Measurements from ENCODE around the gene MAB21L4.

MAB21L4 gene

DNA sequence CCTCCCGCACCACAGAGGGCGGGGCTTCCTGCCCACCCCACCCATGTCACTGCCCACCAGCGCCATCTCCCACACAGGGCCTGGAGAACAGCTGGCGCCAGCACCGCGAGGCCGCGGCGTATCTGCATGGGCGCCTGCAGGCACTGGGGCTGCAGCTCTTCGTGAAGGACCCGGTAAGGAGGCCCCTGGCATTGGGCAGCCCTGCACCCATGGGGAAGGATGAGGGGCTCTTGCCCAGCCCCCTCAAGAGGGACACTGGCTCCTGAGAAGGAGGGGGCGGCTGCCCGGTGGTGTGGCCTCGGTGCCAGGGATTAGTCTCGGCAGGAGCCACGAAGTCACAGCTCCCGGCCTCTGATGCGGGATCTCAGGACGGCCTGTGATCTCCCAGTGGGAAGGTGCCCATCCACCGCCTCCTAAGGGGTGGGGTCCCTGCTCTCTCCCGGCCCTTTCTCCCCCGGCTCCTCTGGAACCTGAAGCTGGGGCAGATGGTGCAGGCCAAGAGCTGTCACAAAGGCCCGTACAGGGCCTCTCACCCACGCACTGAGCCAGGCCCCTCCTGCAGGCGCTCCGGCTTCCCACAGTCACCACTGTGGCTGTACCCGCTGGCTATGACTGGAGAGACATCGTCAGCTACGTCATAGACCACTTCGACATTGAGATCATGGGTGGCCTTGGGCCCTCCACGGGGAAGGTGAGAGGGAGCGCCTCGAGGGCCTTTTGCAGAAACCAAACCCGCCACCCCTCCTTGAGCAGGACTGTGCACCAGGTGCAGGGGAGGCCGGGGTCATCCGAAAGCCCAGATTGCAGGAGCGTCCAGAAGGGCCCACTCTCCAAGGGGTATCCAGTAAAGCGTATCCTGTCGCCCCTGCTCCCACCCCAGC is 18.3 kb downstream of the MAB21L4 start:
- no peak for DNase-seq (ENCODE audit: low read depth)

DNA sequence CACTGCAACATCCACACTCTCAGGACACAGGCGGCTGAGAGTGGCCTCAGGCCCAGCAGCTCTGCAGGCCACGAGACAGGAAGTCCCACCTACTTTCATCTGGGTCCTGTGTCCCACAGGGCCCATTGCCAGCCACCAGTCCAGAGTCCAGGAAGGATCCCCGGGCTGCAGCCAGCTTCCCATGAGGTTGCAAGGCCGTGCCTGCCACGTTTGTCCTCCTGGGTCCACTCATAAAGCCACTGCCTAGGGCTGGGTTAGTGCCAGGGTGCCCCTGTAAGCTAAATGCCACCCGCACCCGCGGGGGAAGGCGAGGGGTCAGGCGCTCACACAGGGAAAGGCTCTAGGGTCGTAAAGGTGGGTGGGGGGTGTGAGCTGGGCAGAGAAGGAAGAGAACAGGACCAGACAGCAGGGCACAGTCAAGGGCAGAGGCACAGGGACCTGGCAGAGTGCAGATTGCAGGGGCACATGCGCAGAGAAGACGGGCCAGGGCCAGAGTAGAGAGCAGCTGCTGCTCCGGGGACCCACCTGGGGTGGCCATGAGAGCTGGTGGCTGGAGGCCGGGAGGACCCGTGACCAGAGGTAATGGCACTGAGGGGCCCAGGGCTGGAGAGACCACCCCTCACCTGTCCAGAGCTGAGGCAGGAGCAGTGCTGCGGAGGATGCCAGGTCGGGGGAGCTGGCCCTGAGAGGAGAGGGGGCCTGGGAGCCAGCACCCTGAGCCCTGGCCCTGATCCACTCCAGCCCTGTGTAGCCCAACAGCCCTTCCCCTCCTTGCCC is 19.3 kb downstream of the MAB21L4 start:
- no peak for DNase-seq (ENCODE audit: low read depth)

DNA sequence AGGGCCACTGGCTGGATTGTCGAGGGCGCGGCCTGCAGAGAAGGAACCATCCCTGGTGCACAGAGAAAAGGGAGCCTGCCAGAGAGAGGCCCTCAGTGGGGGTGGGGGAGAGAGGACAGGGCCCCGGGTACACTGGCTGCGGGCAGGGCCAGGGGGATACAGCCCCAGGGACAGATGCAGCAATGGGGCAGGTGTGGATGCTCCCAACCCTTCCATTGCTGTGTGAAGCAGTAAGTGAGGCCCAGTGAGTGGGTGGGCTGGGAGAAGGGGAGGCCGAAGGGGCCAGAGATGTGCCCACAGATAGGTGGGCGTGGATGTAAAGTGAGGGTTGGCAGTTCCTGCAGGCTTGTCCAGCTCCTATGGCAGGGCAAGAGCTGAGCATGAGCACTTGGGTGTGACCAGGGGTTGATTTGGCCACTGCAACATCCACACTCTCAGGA is 19.9 kb downstream of the MAB21L4 start:
- no peak for DNase-seq (ENCODE audit: low read depth)

DNA sequence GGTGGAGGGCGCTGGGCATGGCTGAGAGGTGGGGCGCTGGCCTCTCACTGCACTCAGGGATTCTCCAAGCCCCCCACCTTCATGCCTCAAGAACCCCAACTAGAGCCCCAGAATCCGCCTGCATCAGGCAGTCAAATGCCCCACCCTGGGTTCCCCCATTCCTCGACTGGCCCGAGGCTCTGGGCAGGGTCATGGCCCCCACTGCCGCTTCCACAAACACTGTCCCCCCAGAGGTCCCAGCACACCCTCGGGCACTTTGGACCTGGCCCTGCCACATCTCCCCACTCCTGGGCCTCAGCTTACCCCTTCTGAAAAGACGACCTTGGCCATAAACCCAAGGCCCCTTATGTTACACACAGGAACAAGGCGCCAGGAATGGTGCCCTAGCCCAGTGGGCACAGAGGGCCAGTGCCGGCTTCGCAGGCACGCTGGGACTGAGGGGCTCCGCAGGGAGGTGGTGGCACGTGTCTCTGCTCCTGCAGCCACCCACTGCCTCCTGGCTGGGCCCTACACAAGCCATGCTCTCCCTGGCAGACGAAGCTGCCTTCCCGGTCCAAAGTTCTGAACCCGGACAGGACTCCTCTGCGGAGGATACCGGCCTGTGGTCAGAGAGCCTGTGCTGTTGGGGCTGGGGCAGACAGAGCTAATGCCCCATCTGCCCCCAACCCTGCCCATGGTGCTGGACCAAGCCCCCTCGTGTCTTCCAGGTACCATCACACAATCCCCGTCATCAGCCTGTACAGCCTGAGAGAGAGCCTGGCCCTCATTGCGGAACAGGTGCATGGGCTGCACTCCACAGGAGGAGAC is 20.5 kb downstream of the MAB21L4 start:
- no peak for DNase-seq (ENCODE audit: low read depth)

DNA sequence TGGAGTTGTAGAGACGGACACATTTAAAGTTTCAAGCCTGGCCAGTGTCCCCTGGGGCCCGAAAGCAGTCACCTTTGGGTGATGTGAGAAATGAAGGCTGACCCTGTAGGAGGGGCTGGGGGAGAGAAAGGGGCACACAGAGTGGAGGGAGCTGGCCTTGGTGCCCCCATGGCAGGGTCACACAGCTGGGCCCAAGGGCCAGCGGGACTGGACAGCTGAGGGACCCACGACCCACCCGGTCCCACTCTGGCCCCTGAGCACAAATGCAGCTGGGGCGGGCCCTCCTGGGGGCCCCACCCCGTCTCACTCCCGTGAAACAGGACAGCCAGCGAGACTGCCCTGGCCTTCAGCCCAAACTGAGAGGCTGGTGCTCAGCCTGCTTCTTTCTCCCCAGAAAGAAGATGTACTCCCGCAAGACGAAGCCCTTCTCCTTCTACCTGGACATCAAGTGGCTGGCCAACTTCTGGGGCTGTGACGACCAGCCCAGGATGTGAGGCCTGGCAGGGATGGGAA is 21.2 kb downstream of the MAB21L4 start:
- DNase-seq (ENCODE audit: low read depth), result no peak

DNA sequence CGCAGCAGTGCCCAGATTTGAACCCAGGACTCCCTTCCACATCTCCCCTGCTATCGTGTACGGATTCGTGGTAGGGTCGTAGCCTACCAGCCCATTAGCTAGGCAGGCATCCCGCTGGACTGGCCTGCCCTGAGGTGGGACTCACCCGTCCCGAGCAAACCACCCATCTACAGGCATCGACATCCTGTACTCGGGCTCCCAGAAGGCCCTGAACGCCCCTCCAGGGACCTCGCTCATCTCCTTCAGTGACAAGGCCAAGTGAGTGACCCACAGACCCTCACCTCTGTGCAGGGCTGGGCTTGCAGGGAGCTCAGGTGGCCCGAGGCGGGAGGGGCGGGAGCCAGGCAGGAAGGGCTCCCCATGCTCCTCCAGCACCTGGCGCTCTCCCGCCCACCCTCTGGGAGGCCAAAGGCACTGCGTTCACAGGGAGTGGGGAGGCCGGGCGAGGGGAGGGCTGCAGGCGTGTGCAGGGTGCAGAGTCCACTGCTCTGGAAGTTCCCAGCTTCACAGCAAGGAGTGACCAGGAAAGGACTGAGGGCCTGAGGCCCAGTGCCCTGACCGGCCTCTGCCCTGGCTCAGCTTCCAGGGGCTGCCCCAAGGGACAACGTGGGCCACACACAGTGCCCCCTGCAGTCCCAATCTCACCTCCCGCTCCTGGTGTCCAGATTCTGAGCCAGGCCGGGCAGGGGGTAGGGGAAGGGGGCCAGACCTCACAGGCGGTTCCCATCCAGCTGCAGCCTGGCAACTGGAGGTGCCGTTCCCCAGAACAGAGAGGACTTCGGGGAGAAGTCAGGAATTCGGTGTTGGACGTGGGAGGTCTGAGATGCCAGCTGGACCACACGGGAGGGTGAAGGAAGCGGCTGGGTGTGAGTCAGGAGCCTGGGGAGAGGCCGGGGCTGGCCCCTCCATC is 21.9 kb downstream of the MAB21L4 start:
- DNase-seq (ENCODE audit: low read depth), result no peak

DNA sequence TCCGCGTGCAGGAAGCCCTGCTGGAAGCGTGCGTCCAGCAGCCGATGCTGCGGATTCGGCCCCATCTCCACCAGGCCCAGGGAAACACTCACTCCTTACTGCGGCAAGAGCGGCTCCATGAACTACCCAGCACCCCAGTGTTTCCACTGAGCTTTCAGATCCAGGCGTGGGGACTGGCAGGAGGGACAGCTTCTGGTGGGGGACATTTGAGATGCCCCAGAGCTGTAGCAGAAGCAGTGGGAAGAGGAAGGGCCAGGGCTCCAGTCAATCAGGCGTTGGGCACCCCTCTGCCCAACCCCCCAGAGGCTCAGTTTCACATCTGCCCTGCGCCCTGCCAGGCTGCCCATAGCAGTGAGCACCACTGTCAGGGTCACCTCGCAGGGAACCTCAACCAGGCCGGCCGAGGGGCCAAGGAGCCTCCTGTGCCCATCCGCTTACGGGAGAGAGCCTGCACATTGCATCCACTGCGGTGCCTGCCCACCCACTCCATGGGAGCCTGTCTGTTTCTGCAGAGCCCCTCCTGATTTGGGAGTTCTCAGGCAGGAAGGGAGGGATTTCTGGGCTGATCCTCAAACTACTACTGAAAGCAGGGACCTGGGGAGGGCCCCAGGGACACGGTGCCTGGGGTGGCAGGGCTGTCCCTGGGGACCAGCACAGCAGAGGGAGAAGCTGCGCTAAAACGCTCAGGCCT is 22.7 kb downstream of the MAB21L4 start:
- DNase-seq (ENCODE audit: low read depth), result no peak

DNA sequence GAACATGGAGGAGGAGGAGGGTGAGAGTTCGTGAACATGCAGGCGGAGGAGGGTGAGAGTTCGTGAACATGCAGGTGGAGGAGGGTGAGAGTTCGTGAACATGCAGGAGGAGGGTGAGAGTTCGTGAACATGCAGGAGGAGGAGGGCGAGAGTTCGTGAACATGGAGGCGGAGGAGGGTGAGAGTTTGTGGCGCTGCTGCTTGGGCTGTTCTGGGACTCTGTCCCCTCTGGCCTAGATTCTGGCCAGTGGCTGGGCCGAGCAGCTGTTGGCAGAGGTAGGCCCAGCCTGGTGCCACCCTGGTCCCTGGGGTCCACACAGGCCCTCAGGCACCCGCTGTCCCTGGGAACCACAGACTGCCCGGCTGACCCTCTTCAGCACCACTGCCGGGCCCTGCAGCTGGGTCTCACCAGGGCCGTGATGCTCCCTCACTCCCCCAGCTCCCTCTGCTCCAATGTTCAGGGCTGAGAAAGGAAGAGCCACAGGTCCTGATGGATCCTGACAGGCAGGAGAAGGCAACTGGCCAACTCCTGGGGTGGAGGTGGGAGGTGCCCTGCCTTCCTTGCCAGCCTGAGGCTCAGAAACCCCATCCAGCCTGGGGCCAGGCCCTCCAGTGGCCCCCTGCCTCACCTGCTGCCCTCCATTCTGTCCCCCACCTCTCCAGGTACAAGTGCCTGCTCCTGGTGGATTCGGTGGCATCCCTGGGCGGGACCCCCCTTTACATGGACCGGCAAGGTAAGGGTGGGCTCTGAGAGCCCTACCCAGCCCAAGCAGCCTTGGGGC is 23.4 kb downstream of the MAB21L4 start:
- DNase-seq (ENCODE audit: low read depth), result no peak

DNA sequence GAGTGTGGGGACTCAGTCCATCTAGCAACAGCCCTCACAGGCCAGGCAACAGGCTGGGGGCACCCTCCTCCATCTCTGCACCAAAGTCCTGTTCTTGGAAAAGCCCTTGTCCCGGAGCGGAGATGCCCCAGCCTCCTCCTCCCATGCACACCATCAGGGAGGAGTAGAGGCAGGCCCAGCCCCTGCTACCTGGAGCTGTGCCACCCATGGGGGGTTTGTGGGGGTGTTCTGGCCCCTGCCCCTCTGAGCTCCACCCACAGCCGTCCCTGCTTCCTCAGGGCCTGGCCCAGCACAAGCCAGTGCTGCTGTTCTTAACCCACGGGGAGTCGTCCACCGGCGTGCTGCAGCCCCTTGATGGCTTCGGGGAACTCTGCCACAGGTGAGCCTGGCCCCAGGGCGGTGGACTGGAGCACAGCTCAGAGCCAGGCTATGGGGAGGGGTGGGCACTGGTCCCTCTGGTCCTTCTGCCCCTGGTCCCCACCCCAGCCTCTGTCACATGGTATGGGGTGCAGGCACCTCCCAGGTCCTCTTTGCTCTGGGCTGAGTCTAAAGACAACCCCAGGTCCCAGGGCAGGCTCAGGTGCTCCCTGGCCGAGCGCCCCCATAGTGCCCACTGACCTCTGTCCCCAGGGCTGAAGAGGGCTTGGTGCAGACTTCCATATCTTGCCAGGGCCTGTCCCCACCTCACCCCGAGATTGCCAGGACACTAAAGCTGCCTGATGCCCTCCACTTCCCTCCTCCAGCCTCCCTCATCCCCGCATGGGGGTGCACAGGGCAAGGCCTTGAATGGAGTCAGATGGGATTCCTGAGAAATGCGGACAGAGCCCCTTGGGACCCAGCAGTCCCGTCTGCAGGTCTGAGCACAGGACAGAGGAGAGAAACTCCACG is 24.6 kb downstream of the MAB21L4 start:
- DNase-seq (ENCODE audit: low read depth), result no peak

DNA sequence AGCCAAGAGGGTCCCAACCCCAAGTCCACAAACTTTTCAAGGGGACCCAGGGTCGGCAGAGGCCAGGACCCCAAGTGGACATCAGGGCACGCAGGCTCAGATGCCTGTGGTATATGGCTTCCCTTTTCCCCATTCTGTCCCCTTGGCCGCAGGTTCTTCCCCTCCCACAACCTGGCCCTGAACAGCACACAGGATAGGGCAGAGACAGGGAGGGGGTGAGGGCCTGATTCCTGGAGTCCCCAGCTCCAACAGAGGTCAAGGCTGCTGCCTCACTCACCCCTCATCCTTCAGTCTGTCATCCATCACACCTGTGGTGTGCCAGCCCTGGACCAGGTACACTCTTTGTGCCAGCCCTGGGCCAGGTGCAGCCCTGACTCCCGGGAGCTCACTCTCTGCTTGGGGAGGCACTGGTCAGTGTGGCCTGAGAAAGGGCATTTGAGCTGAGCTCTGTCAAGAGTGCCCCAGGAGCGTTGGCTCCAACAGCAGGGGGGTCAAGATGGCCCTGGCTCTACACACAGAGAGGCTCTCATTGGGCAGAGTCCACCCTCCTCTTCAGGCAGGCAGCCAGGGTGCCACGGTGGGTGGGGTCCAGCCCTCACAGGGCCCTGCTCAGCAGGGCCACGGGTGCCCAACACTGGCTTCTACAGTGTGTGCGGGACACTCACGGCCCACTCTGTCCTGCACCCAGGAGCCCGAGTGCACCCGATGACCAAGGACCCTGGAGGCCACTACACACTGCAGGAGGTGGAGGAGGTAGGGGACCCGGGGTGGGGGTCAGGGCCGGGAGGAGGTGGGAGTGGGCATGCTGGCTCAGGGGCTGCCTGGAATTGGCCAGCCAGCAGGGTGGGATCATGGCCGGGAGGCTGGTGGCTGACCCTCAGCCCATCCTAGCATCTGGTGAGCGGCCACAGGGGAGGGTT is 25.7 kb downstream of the MAB21L4 start:
- DNase-seq (ENCODE audit: low read depth), result no peak

DNA sequence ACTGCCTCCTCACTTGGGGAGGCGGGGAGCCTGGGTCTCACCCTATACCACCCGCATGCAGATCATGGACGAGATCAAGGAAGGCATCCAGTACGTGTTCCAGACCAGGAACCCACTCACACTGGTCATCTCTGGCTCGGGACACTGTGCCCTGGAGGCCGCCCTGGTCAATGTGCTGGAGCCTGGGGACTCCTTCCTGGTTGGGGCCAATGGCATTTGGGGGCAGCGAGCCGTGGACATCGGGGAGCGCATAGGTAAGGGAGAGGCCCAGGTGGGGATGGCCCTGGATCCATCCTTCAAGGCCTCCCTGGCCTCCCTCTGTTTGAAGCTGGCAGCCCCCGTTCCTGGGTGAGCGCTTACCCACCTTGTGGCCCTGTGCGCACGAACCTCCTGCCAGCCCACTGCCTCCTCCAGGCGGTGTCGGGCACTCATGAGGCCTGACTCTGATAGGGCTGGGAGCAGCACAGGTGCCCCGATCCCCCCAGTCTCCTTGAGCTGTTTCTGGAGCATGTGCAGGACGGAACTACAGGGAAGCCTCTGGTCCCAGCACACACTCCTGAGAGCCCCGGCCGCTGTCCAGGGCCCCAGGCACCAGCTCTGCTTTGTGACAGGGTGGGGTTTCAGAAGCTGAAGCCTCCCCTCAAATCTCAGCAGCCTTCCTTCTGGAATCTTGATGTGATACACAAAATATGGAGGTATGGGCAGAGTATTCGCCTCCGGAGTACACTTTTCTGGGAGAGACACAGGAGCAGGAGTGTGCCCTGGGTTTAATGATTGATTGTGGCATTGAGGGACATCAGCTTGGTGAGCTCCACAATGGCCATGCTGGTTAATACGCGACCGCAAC is 26.6 kb downstream of the MAB21L4 start:
- no peak for DNase-seq (ENCODE audit: low read depth)

DNA sequence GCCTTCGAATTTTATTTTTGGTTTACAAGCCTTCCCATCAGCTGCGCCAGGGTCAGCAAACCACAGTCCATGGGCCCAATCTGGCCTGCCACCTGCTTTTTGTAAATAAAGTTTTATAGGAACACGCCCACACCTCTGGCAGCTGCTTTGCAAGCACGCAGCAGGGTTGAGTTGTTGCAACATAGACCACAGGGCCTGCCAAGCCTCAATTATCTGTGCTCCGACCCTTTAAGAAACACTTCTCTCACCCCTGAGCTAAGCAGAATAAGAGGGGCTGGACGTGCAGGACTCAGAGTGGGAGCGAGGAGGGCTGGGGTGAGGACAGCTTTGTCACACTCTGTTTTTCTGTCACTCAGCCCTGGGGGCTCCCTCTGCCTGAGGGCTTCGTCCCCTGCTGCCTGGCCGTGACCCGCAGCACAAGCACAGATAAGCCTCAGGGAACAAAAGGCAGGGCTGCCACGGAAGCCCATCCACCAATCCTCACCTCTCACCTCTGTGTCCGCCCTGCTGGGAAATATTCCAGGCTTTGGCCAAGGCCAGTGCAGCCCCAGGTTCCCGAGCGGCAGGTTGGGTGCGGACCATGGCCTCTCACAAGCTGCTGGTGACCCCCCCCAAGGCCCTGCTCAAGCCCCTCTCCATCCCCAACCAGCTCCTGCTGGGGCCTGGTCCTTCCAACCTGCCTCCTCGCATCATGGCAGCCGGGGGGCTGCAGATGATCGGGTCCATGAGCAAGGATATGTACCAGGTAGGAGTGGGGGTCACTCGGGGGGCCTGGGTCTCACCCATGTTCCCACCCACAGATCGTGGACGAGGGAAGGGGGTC is 27.5 kb downstream of the MAB21L4 start, which contains the start of gene AGXT:
AGXT (plus strand) TSS at position 539 of the 823 bp plus-strand sequence; CDS start at position 581, 42 bp downstream.
- no peak for DNase-seq (ENCODE audit: low read depth)

DNA sequence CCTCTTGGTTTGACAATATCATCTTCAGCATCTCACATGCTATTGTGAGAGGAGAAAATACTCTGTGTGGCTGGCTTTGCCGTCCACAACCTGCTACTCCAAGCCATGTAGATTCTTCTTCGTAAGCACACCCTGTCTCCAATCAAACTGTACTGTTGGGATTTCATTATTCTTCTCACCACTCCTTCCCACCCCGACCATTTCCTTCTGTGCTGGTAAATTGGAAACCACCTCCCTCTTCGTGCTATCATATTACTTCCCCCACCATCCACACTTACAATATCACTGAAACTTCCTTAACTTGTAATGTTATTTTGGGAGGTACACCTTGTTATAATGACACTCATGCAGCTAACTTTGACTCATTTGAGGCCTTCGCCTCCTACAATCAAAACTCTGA is 30.6 kb downstream of the MAB21L4 start:
- no peak for DNase-seq (ENCODE audit: low read depth)

DNA sequence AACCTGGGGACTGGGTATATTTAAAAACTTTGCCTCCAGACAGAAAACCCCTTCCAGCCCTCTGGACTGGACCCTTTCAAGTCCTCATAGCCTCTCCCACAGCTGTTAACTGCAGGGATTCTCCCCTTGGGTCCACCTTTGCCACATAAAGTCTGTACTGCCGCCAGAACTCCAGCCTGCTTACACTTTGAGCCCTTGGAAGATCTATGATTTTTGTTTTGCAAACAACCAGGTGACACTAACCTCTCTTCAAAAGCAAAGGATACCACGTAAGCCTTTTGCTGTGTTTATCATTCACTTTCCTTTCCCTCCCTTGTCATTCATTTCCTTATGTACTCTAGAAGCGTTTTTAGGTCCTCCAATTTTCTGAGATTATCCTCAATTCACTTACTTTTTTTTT is 31.5 kb downstream of the MAB21L4 start:
- DNase-seq (ENCODE audit: low read depth), result no peak

DNA sequence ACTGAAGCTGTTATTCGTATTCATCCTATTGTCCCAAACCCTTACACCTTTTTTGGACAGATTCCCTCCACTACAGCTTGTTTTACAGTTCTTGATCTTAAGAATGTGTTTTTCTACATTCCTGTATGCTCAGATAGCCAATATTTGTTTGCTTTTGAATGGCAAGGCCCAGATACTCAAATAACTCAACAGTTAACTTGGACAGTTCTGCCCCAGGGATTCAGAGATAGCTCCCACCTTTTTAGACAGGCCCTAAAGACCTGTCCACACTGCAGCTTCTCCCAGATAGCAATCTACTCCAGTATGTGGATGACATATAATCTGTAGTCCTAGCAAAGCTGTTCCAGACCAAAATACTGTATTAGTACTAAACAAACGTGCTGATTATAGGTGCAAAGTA is 34.4 kb downstream of the MAB21L4 start:
- DNase-seq (ENCODE audit: low read depth), result no peak

DNA sequence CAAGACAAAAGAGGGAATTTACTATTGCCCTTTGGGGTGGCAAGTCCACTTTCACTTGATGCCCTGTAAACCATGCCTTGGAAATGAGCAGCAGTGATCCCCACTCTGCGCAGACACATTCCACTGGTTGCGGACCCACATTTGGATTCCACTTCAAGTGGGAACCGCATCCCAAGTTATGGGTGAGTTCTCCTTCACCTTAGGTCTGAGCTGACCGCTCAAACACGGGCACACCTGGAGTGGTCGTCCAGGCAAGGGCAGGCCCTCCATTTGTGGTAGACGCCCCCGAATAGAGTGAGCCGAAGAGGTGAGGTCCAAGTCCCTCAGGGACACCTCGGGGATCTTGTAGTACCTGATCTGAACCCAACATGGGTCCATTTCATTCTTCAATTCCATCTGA is 37.1 kb downstream of the MAB21L4 start:
- DNase-seq (ENCODE audit: low read depth), result no peak

Measured in stromal cell of bone marrow (primary cell).